Astrocyte of the spinal cord (primary cell): Measurements from ENCODE around the gene AEN.

Source experiments
- DNase-seq: peaks from one replicate; pipeline ENCODE4 v3.0.0; 2011; ENCODE audit warnings: low read depth, low spot score
- H3K4me3 ChIP-seq: 2 replicates; pipeline ENCODE4 v1.5.1; 2011; ENCODE audit warnings: low read depth, mild to moderate bottlenecking, low read length, moderate library complexity
- in situ Hi-C: cut with HindIII; loops from 2 replicates; pipeline ENCODE4 v1.10.0; 2017; ENCODE audit warnings: low sequenced_read_pairs
- TF ChIP-seq, protein P1 (sequence below): IDR thresholded peaks from 2 replicates; pipeline ENCODE4 v1.5.1; 2012; ENCODE audit warnings: low read depth, mild to moderate bottlenecking, low read length, inconsistent platforms

AEN gene

DNA sequence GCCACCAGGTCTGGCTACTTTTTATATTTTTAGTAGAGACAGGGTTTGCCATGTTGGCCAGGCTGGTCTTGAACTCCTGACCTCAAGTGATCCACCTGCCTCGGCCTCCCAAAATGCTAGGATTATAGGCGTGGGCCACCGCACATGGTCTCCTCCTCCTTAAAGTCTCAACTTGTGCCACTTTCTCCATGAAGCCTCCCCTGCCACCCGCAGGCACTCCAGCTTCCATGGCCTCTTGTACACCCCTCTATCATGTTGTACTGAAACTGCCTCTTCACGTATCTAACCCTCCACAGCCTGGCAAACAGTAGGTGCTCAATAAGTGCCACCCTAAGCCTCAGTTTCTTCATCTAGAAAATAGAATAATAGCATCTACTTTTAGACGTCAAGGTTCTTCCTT is 57.6 kb downstream of the AEN start:
- H3K4me3 ChIP-seq: no peak overlapping the region
- TF ChIP-seq, protein P1, sequence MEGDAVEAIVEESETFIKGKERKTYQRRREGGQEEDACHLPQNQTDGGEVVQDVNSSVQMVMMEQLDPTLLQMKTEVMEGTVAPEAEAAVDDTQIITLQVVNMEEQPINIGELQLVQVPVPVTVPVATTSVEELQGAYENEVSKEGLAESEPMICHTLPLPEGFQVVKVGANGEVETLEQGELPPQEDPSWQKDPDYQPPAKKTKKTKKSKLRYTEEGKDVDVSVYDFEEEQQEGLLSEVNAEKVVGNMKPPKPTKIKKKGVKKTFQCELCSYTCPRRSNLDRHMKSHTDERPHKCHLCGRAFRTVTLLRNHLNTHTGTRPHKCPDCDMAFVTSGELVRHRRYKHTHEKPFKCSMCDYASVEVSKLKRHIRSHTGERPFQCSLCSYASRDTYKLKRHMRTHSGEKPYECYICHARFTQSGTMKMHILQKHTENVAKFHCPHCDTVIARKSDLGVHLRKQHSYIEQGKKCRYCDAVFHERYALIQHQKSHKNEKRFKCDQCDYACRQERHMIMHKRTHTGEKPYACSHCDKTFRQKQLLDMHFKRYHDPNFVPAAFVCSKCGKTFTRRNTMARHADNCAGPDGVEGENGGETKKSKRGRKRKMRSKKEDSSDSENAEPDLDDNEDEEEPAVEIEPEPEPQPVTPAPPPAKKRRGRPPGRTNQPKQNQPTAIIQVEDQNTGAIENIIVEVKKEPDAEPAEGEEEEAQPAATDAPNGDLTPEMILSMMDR: no peak
- no peak for DNase-seq
- in situ Hi-C loops: no loop called here

DNA sequence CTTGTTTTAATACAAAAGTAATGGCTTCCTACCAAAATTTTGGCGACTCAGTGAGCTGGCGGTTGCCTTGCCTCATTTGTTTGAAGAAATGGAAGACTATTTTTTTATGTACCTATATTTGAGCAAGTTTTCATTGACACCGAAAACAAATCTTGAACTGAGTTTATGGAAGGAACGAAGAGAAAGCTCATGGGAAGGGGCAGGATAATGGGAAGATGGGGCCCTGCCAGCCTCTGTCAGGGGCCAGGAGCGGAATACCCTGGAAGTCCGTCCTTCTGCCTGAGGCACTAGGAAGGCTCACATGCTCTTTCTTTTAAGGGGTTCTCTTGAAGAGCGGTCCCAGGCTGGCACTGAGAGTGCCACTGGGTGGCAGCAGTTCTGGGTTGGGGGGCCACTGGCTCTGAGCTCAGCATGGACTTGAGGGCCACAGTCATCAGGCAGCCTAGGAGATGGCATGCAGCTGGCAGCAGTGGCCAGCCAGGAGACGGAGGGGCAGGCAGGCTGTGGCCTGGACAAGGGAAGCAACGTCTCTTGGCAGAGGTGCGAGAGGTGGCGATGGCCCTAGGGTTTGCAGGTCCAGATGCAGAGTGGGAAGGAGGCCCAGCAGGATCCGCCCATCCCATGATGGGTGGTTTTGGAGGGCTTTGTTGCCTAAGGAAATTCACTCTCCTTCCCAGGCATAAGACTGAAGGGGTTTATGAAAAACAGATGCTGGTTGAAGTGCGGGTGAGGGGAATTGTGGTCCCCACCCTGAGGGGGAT is 59.3 kb downstream of the AEN start:
- in situ Hi-C loops: no loop called here
- TF ChIP-seq, protein P1: no peak
- DNase-seq: no peak
- H3K4me3 ChIP-seq: no peak overlapping the region

GRCh38 chr15:88681610-88682221 is 60.6 kb downstream of the AEN start:
- TF ChIP-seq, protein P1: no peak
- in situ Hi-C loops: no loop called here
- no peak for DNase-seq
- H3K4me3 ChIP-seq: no peak overlapping the region
